Measurements from ENCODE around the gene NDUFV1.

GRCh38 chr11:67594480-67594879 lies 12.3 kb upstream of the NDUFV1 start:
- TF ChIP-seq PREB (CRISPR knock-in tag; IDR thresholded peaks at IDR 0.05) (no peak), POLR2A (conservative IDR thresholded peaks at IDR 0.05) (no peak), TBP (optimal IDR thresholded peaks at IDR 0.05; ENCODE audit: low read depth, low read length) (no peak)
